ENCODE measurements around the gene ERAP2.

DNA sequence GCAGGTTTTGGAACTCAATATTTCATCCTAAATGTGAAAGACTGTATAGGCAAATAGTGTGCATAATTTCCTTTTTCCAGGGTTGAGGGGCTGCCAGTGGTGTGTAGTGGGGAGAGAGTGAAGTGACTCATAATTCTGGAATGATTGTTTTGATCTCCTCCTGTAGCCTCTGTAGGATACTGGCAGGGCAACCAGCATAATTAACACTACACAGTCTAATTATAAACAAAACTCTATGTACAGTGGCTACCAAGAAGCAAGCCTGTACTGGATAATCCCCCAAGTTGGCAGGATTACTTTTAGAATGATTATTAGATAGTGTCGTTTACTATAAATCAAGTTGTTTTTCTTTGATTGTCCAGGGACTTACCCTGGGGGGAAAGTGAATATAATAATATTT lies 91.8 kb downstream of the ERAP2 start:
- TF ChIP-seq RAD21 (IDR thresholded peaks at IDR 0.05; ENCODE audit: low read depth) = no peak
- TF ChIP-seq, protein P1, sequence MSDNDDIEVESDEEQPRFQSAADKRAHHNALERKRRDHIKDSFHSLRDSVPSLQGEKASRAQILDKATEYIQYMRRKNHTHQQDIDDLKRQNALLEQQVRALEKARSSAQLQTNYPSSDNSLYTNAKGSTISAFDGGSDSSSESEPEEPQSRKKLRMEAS (IDR thresholded peaks at IDR 0.05) = no peak
- TF ChIP-seq, protein P2, sequence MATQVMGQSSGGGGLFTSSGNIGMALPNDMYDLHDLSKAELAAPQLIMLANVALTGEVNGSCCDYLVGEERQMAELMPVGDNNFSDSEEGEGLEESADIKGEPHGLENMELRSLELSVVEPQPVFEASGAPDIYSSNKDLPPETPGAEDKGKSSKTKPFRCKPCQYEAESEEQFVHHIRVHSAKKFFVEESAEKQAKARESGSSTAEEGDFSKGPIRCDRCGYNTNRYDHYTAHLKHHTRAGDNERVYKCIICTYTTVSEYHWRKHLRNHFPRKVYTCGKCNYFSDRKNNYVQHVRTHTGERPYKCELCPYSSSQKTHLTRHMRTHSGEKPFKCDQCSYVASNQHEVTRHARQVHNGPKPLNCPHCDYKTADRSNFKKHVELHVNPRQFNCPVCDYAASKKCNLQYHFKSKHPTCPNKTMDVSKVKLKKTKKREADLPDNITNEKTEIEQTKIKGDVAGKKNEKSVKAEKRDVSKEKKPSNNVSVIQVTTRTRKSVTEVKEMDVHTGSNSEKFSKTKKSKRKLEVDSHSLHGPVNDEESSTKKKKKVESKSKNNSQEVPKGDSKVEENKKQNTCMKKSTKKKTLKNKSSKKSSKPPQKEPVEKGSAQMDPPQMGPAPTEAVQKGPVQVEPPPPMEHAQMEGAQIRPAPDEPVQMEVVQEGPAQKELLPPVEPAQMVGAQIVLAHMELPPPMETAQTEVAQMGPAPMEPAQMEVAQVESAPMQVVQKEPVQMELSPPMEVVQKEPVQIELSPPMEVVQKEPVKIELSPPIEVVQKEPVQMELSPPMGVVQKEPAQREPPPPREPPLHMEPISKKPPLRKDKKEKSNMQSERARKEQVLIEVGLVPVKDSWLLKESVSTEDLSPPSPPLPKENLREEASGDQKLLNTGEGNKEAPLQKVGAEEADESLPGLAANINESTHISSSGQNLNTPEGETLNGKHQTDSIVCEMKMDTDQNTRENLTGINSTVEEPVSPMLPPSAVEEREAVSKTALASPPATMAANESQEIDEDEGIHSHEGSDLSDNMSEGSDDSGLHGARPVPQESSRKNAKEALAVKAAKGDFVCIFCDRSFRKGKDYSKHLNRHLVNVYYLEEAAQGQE (IDR thresholded peaks at IDR 0.05; ENCODE audit: low read depth) = no peak
- no peak for TF ChIP-seq FOXM1 (IDR thresholded peaks at IDR 0.05; ENCODE audit: borderline replicate concordance, low read depth)
- TF ChIP-seq EGR1 (IDR thresholded peaks at IDR 0.05) = no peak
- TF ChIP-seq CREB1 (IDR thresholded peaks at IDR 0.05; ENCODE audit: low read depth) = no peak
- TF ChIP-seq TAF1 (IDR thresholded peaks at IDR 0.05; ENCODE audit: low read depth) = no peak
- no peak for TF ChIP-seq EP300 (IDR thresholded peaks at IDR 0.05; ENCODE audit: borderline replicate concordance)
- no peak for TF ChIP-seq TCF12 (IDR thresholded peaks at IDR 0.05; ENCODE audit: low read depth)
- no peak for TF ChIP-seq CEBPB (IDR thresholded peaks at IDR 0.05)
- no peak for TF ChIP-seq YY1 (IDR thresholded peaks at IDR 0.05; ENCODE audit: low read depth)
- no peak for TF ChIP-seq ZBTB7A (IDR thresholded peaks at IDR 0.05; ENCODE audit: low read depth)
